CD14-positive monocyte (primary cell): ENCODE results near the gene NKIRAS2. TPM values are rescaled to one million over a fixed set of nuclear protein-coding genes. Genes with fewer than 3 reads are reported as not detected.
"Not testable (repeated sequence)": the region's sequence is repeated elsewhere in the genome, so short reads cannot be mapped to it uniquely, and the experiment has no call there.

Source experiments
- DNase-seq, 3 donors: peaks; one replicate each; pipeline ENCODE4 v3.0.0-alpha.2; 2011 to 2022
- H2AFZ ChIP-seq: 2 replicates; pipeline ENCODE4 v1.6.0; 2012; ENCODE audit warnings: mild to moderate bottlenecking, low read depth, low read length, inconsistent platforms; ENCODE audit not compliant: insufficient read depth, poor library complexity, severe bottlenecking
- H3K27ac ChIP-seq, 2 donors: 1 replicate in 1 of 2; 2 replicates in 1 of 2; pipeline ENCODE4 v1.5.1; 2012 to 2013; ENCODE audit warnings: low read length in 2 of 2, control low read depth in 1 of 2, inconsistent platforms in 1 of 2, low read depth in 1 of 2, mild to moderate bottlenecking in 1 of 2
- H3K27me3 ChIP-seq, 2 donors: one replicate each; pipeline versions ENCODE4 v1.6.0 to v1.6.1; 2011 to 2013; ENCODE audit warnings: low read length in 2 of 2; ENCODE audit not compliant: control insufficient read depth in 2 of 2, insufficient read depth in 2 of 2
- H3K36me3 ChIP-seq, 2 donors: replicated peaks in 1 of 2; 1 replicate in 1 of 2; 2 replicates in 1 of 2; pipeline versions ENCODE4 v1.5.1 to v1.6.1; 2012 to 2013; ENCODE audit warnings: low read length in 2 of 2, control low read depth in 1 of 2, inconsistent platforms in 1 of 2, mild to moderate bottlenecking in 1 of 2; ENCODE audit not compliant: insufficient read depth in 2 of 2, control insufficient read depth in 1 of 2
- H3K4me1 ChIP-seq, 2 donors: 1 replicate in 1 of 2; 2 replicates in 1 of 2; pipeline versions ENCODE4 v1.5.1 to v1.6.1; 2012 to 2013; ENCODE audit warnings: low read length in 2 of 2, control low read depth in 1 of 2, inconsistent platforms in 1 of 2, mild to moderate bottlenecking in 1 of 2, moderate library complexity in 1 of 2; ENCODE audit not compliant: insufficient read depth in 2 of 2, control insufficient read depth in 1 of 2
- H3K4me2 ChIP-seq: replicated peaks from 2 replicates; pipeline ENCODE3; 2012; ENCODE audit warnings: low read length, moderate library complexity, mild to moderate bottlenecking; ENCODE audit not compliant: poor library complexity, severe bottlenecking; ENCODE audit errors: extremely low read depth
- H3K4me3 ChIP-seq, 3 experiments: fragments of 200-600 bp in 1 of 3; sonication (generic) in 1 of 3; replicated peaks in 1 of 3; 1 replicate in 2 of 3; 2 replicates in 1 of 3; pipeline ENCODE4 v1.5.1; 2011 to 2013; ENCODE audit warnings: low read length in 3 of 3, mild to moderate bottlenecking in 3 of 3, control low read depth in 2 of 3, low read depth in 2 of 3, inconsistent platforms in 1 of 3, moderate library complexity in 1 of 3
- H3K79me2 ChIP-seq: 2 replicates; pipeline ENCODE4 v1.6.0; 2012; ENCODE audit warnings: mild to moderate bottlenecking, control low read depth, inconsistent platforms, low read length, moderate library complexity; ENCODE audit not compliant: insufficient read depth
- H3K9ac ChIP-seq: 2 replicates; pipeline ENCODE4 v1.6.0; 2017; ENCODE audit warnings: low read length, mild to moderate bottlenecking; ENCODE audit not compliant: insufficient read depth, poor library complexity, severe bottlenecking
- H3K9me3 ChIP-seq, 2 donors: replicated peaks in 1 of 2; 1 replicate in 1 of 2; 2 replicates in 1 of 2; pipeline versions ENCODE4 v1.5.1 to v1.6.1; 2012 to 2013; ENCODE audit warnings: low read length in 2 of 2, control low read depth in 1 of 2; ENCODE audit not compliant: control insufficient read depth in 1 of 2, insufficient read depth in 1 of 2
- H4K20me1 ChIP-seq: 2 replicates; pipeline ENCODE4 v1.6.0; 2012; ENCODE audit warnings: mild to moderate bottlenecking, low read length, control low read depth, moderate library complexity; ENCODE audit not compliant: insufficient read depth
- H3K27ac Mint-ChIP-seq, 7 donors: one replicate each; pipeline ENCODE4 v1.8.0; 2020; ENCODE audit warnings: mild to moderate bottlenecking in 7 of 7, mixed read lengths in 7 of 7, moderate library complexity in 6 of 7, inconsistent platforms in 2 of 7
- H3K27me3 Mint-ChIP-seq, 3 donors: one replicate each; pipeline ENCODE4 v1.8.0; 2021 to 2022; ENCODE audit warnings: low read depth in 3 of 3, mild to moderate bottlenecking in 3 of 3, mixed read lengths in 3 of 3, moderate library complexity in 3 of 3, inconsistent platforms in 1 of 3
- H3K36me3 Mint-ChIP-seq, 2 donors: one replicate each; pipeline ENCODE4 v1.8.0; 2020; ENCODE audit warnings: mixed read lengths in 2 of 2, inconsistent platforms in 1 of 2, mild to moderate bottlenecking in 1 of 2
- H3K4me1 Mint-ChIP-seq: one replicate; pipeline ENCODE4 v1.8.0; 2020; ENCODE audit warnings: mild to moderate bottlenecking, mixed read lengths
- H3K4me3 Mint-ChIP-seq, 2 donors: one replicate each; pipeline ENCODE4 v1.8.0; 2020; ENCODE audit warnings: mild to moderate bottlenecking in 2 of 2, mixed read lengths in 2 of 2, moderate library complexity in 1 of 2
- H3K9me3 Mint-ChIP-seq, 7 donors: one replicate each; pipeline ENCODE4 v1.8.0; 2020 to 2022; ENCODE audit warnings: mixed read lengths in 7 of 7, mild to moderate bottlenecking in 6 of 7, moderate library complexity in 6 of 7, inconsistent platforms in 2 of 7
- WGBS: methylation state at CpG from one replicate; pipeline ENCODE4 v1.1.5; 2013; ENCODE audit warnings: missing lambda C conversion rate; ENCODE audit not compliant: insufficient coverage; 5-methylcytosine and 5-hydroxymethylcytosine counted together
- intact Hi-C, 2 donors: fragments of 100-400 bp; cut with micrococcal nuclease; formaldehyde crosslinking; loops; one replicate each; pipeline versions ENCODE4 v1.15.0 to v1.15.1; 2023
- polyA plus RNA-seq, 3 donors: library from polyadenylated mRNA; depleted of rRNA in 1 of 3; unstranded in 2 of 3; stranded (reverse) in 1 of 3; fragments of 300-500 nt in 2 of 3; fragments of >200 nt in 1 of 3; fragmentation: Illumina TruSeq in 2 of 3; gene quantifications; 1 replicate in 2 of 3; 2 replicates in 1 of 3; pipeline ENCODE4 v1.2.3, GENCODE V29; 2012 to 2021
- TF ChIP-seq, protein P1 (sequence below): fragments of 200-600 bp; IDR thresholded peaks from one replicate; pipeline ENCODE4 v1.8.0; 2022; ENCODE audit warnings: antibody characterized with exemption, mild to moderate bottlenecking

Gene NKIRAS2
- polyA plus RNA-seq, 3 donors: 51.1 to 77.1 (median 69.9) TPM

DNA sequence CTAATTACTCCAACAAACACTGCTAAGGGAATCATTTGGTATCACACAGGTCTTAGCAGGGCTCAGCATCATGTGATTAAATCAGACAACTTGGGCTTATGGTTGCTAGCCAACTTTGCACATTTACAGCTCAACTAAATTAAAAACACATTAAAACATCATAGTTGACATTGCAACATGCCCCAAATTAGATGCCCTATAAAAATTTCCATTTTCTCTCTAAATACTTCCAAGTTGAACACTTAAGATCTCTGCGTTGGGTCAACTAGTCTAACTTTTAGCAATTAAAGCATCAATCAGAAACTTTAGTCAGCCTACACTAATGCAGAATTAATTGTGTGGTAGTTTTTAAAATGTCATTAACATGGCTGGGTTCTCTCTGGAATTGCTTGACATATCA is 14.7 kb upstream of the NKIRAS2 start:
- Histone ChIP-seq H3K27ac (no peak overlapping the region), H3K9ac (no peak overlapping the region), H3K9me3 (no peaks in the 10 kb centered on the region), H3K4me3 (no peak overlapping the region), H3K4me2 (no peak overlapping the region), H3K27me3 (no peaks in the 10 kb centered on the region), H3K4me1 (peaks cover 24 to 36% of the 10 kb centered on the region in 2 donors), H2AFZ (no peak overlapping the region), H3K36me3 (peaks cover 22 to 49% of the 10 kb centered on the region in 2 donors), H4K20me1 (peaks cover 97% of the 10 kb centered on the region), H3K79me2 (peaks cover 100% of the 10 kb centered on the region)
- TF ChIP-seq, protein P1, sequence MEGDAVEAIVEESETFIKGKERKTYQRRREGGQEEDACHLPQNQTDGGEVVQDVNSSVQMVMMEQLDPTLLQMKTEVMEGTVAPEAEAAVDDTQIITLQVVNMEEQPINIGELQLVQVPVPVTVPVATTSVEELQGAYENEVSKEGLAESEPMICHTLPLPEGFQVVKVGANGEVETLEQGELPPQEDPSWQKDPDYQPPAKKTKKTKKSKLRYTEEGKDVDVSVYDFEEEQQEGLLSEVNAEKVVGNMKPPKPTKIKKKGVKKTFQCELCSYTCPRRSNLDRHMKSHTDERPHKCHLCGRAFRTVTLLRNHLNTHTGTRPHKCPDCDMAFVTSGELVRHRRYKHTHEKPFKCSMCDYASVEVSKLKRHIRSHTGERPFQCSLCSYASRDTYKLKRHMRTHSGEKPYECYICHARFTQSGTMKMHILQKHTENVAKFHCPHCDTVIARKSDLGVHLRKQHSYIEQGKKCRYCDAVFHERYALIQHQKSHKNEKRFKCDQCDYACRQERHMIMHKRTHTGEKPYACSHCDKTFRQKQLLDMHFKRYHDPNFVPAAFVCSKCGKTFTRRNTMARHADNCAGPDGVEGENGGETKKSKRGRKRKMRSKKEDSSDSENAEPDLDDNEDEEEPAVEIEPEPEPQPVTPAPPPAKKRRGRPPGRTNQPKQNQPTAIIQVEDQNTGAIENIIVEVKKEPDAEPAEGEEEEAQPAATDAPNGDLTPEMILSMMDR: no peak
- WGBS: no CpG with 5 or more reads among the region's 1 CpG
- H3K9me3 Mint-ChIP-seq: no peaks in the 10 kb centered on the region
- H3K27me3 Mint-ChIP-seq: no peaks in the 10 kb centered on the region
- no peak overlapping the region for H3K4me3 Mint-ChIP-seq
- intact Hi-C loops: no loop called here
- peaks cover 39 to 42% of the 10 kb centered on the region in 2 donors for H3K36me3 Mint-ChIP-seq
- peak overlapping the region in 1 of 7 donors; percentile 0 for H3K27ac Mint-ChIP-seq
- peaks cover 65% of the 10 kb centered on the region for H3K4me1 Mint-ChIP-seq
- no peak for DNase-seq

DNA sequence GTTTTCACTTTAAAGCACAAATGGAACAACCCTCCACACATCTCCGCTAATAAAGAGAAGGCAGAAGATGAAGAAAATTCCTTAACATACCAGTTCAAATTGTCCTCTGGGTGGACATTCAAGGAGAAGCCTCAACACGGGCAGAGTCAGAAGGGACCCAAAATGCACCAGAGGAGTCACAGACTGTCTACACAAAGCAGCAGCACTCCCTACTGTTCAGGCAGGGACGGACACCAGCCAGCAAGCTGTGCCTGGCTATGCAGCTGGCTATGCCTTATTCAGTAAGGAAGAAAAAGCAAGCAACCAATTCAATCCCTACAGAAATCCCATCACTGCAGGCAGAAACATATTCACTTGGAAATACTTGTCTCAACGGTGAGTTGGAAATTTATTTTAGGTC is 10.7 kb upstream of the NKIRAS2 start:
- peaks cover 54 to 55% of the 10 kb centered on the region in 2 donors for H3K4me1 ChIP-seq

DNA sequence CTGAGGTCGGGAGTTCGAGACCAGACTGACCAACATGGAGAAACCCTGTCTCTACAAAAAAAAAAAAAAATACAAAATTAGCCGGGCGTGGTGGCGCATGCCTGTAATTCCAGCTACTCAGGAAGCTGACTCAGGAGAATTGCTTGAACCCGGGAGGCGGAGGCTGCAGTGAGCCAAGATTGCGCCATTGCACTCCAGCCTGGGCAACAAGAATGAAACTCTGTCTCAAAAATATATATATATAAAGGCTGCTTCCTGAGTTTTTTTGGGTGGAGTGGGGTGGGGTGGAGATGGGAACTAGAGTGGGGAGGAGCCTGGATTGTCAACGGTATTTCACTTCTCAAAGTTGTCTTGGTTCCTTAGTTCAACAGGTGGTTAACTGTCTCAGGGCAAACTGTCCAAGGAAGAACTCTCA is 9.6 kb upstream of the NKIRAS2 start:
- H3K4me3 Mint-ChIP-seq: peak overlapping the region; percentile 65 to 73
- peaks cover 7 to 29% of the 10 kb centered on the region in 2 donors for H3K36me3 Mint-ChIP-seq
- intact Hi-C loops: loop anchor here in 1 of 2 donors (5.0 kb wide), 1 partner anchor 43 kb away; the partner anchor contains the start of gene CNP

More for the DNA sequence above, 10.7 kb upstream of the NKIRAS2 start:
- H3K9ac ChIP-seq: no peak overlapping the region
- H3K4me3 ChIP-seq: peak overlapping the region in 1 of 3 experiments; percentile 63
- 75% methylated on average over 2 of the region's 4 CpGs for WGBS
- H3K4me2 ChIP-seq: no peak overlapping the region
- Mint-ChIP-seq H3K27me3 (no peaks in the 10 kb centered on the region), H3K9me3 (no peaks in the 10 kb centered on the region), H3K4me1 (peaks cover 69% of the 10 kb centered on the region), H3K27ac (peak overlapping the region; percentile 42 to 94 (median 91)), H3K4me3 (no peak overlapping the region), H3K36me3 (peaks cover 7 to 21% of the 10 kb centered on the region in 2 donors)
- peak overlapping the region in 1 of 2 donors; percentile 61 for H3K27ac ChIP-seq
- no peak for DNase-seq
- no peaks in the 10 kb centered on the region for H3K9me3 ChIP-seq
- intact Hi-C loops: no loop called here
- H4K20me1 ChIP-seq: peaks cover 73% of the 10 kb centered on the region
- peaks cover 100% of the 10 kb centered on the region for H3K79me2 ChIP-seq
- H3K36me3 ChIP-seq: peaks cover 0 to 13% of the 10 kb centered on the region in 2 donors
- TF ChIP-seq, protein P1: no peak
- no peaks in the 10 kb centered on the region for H3K27me3 ChIP-seq
- H2AFZ ChIP-seq: no peak overlapping the region

More for the DNA sequence above, 9.6 kb upstream of the NKIRAS2 start:
- not testable (repeated sequence) for H3K9me3 Mint-ChIP-seq, H3K27me3 Mint-ChIP-seq, H3K9me3 ChIP-seq, H3K36me3 ChIP-seq, H2AFZ ChIP-seq, H3K27me3 ChIP-seq
- Histone ChIP-seq H3K4me1 (peaks cover 54 to 66% of the 10 kb centered on the region in 2 donors), H3K79me2 (peaks cover 100% of the 10 kb centered on the region), H3K27ac (peak overlapping the region; percentile 49 to 79), H3K9ac (peak overlapping the region; percentile 24), H4K20me1 (peaks cover 62% of the 10 kb centered on the region), H3K4me3 (peak overlapping the region in 2 of 3 experiments; percentile 5 to 63), H3K4me2 (peak overlapping the region; percentile 74)
- 0% methylated on average over 1 of the region's 9 CpGs for WGBS
- Mint-ChIP-seq H3K27ac (peak overlapping the region; percentile 82 to 94 (median 93)), H3K4me1 (peaks cover 69% of the 10 kb centered on the region)
- DNase-seq: peak; percentile 43 to 52 (median 49)
